ENCODE data around the gene TRIM63. TPM values are rescaled to one million over a fixed set of nuclear protein-coding genes. Genes with fewer than 3 reads are reported as not detected.

The TRIM63 gene
- total and polyA plus RNA-seq, 2 of the 13 experiments (the other 11 are each of a cell fraction or from before 2014, with no cell fraction given), result not detected

DNA sequence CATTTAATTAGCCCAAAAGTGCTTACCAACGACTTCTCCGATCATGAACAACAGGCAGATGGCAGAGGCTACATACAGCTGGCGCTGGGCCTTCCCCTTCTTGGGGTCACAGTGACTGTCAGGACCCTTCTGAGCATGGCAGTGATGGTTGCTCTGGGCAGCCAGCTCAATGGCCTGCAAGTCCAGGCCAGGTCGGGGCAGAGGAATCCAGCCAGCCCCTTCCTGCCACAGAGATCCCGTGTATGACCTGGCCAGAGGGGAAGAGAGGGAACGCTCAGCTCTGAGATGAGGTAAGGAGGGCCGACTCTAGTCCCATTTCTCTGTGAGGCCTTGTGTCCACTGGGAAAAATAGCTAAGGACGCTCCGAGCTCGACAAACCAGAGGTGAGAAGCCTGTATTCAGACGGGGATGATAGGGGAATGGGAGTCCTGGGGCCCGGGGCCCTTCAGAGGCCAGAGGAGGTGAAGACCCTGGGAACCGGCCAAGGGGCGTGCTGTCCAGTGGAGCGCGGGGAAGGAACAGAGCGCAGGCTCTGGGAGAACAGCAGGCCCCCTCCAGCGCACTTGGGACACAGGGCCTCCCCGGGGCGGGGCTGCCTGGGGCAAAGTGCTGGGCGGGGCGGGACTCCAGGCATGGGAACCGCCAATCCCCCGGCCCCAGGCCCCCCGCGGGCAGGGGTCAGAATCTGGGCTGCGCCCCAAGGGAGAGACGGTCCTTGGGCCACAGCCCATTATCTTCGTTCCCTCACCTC is 22.3 kb downstream of the TRIM63 start (continued):
- TF ChIP-seq, protein P1, sequence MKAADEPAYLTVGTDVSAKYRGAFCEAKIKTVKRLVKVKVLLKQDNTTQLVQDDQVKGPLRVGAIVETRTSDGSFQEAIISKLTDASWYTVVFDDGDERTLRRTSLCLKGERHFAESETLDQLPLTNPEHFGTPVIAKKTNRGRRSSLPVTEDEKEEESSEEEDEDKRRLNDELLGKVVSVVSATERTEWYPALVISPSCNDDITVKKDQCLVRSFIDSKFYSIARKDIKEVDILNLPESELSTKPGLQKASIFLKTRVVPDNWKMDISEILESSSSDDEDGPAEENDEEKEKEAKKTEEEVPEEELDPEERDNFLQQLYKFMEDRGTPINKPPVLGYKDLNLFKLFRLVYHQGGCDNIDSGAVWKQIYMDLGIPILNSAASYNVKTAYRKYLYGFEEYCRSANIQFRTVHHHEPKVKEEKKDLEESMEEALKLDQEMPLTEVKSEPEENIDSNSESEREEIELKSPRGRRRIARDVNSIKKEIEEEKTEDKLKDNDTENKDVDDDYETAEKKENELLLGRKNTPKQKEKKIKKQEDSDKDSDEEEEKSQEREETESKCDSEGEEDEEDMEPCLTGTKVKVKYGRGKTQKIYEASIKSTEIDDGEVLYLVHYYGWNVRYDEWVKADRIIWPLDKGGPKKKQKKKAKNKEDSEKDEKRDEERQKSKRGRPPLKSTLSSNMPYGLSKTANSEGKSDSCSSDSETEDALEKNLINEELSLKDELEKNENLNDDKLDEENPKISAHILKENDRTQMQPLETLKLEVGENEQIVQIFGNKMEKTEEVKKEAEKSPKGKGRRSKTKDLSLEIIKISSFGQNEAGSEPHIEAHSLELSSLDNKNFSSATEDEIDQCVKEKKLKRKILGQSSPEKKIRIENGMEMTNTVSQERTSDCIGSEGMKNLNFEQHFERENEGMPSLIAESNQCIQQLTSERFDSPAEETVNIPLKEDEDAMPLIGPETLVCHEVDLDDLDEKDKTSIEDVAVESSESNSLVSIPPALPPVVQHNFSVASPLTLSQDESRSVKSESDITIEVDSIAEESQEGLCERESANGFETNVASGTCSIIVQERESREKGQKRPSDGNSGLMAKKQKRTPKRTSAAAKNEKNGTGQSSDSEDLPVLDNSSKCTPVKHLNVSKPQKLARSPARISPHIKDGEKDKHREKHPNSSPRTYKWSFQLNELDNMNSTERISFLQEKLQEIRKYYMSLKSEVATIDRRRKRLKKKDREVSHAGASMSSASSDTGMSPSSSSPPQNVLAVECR (CRISPR knock-in tag; IDR thresholded peaks at IDR 0.05; ENCODE audit: borderline replicate concordance), result no peak
- TF ChIP-seq JDP2 (CRISPR knock-in tag; IDR thresholded peaks at IDR 0.05; ENCODE audit: borderline replicate concordance) (no peak), ZNF720 (CRISPR knock-in tag; IDR thresholded peaks at IDR 0.05) (no peak), ZNF772 (CRISPR knock-in tag; IDR thresholded peaks at IDR 0.05) (no peak), U2AF1 (optimal IDR thresholded peaks at IDR 0.05; ENCODE audit: low read depth, low read length) (no peak)

DNA sequence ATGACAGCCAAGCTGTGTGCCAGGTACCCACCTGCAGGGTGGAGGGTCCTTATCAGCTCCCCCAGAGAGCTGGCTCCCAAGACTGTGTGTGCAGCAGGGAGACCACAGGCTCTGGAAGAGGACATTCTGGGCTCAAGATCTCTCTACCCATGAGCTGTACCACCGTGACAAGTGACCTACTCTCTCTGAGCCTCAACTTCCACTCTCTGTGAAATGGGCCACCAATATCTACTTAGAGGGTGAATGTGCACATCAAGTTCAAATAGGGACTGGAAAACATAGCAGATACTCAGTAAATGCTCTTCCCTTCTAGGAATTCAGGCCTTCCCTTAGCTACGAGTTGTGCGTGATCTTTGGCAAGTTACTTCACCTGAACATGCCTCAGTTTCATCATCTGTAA is 23.0 kb downstream of the TRIM63 start:
- Histone ChIP-seq H3K79me2 (ENCODE audit: insufficient read depth, low read length) (no peaks in the 10 kb centered on the region), H3K9me3 (ENCODE audit: low read length) (no peaks in the 10 kb centered on the region), H3K27me3 (ENCODE audit: control insufficient read depth in 1 of 2, insufficient read depth in 2 of 2, low read length in 2 of 2) (peaks cover 26 to 79% of the 10 kb centered on the region in 2 experiments), H3K4me3 (replicated peaks in 1 of 3; ENCODE audit: insufficient read depth in 1 of 3, low read depth in 2 of 3, low read length in 3 of 3) (no peak overlapping the region), H3K36me3 (replicated peaks in 1 of 2; ENCODE audit: control insufficient read depth in 1 of 2, insufficient read depth in 2 of 2, low read length in 2 of 2) (no peaks in the 10 kb centered on the region), H3K27ac (ENCODE audit: extremely low read length, insufficient read depth, low read length) (no peak overlapping the region), H4K20me1 (ENCODE audit: insufficient read depth, low read length) (no peaks in the 10 kb centered on the region), H2AFZ (ENCODE audit: low read length) (no peak overlapping the region), H3K4me1 (ENCODE audit: insufficient read depth, low read length) (no peaks in the 10 kb centered on the region), H3K9ac (ENCODE audit: insufficient read depth, low read depth, low read length) (no peak overlapping the region), H3K4me2 (ENCODE audit: low read depth, low read length) (no peak overlapping the region)
- DNase-seq (ENCODE audit: low spot score) (no peak), FAIRE-seq (no peak), ATAC-seq (no peak)
- WGBS (ENCODE audit: low lambda C conversion rate), result 24% methylated on average over 3 of the region's 3 CpGs
- ChIA-PET POLR2A (no interaction called here), CTCF (ENCODE audit: low intra/inter-chr PET ratio, low total read pairs) (no interaction called here)
- no TSS peak for BruUV-seq (replicated peaks)
- TF ChIP-seq ZNF629 (CRISPR knock-in tag; conservative IDR thresholded peaks at IDR 0.05) (peak; percentile 70), SP2 (CRISPR knock-in tag; IDR thresholded peaks at IDR 0.05) (no peak), ZNF207 (IDR thresholded peaks at IDR 0.05; ENCODE audit: borderline replicate concordance) (no peak), ZNF3 (CRISPR knock-in tag; IDR thresholded peaks at IDR 0.05) (no peak), ZFP41 (CRISPR knock-in tag; IDR thresholded peaks at IDR 0.05; ENCODE audit: borderline replicate concordance) (no peak)
- in situ Hi-C loops (cut with HindIII; ENCODE audit: extremely low pct_ligation_motif_present, low pct_unique_long_range_greater_than_20kb), result no loop called here
- intact Hi-C loops (cut with micrococcal nuclease; ENCODE audit: unreplicated experiment), result no loop called here
